Mesodermal cell (in vitro differentiated cells): ENCODE measurements around the gene ARHGAP45.
"Not testable (repeated sequence)": the region's sequence is repeated elsewhere in the genome, so short reads cannot be mapped to it uniquely, and the experiment has no call there.

ENCODE experiments used
- H3K27ac ChIP-seq: 2 replicates; pipeline ENCODE4 v1.7.0; 2013; ENCODE audit warnings: mild to moderate bottlenecking, low read depth, low read length, moderate library complexity; ENCODE audit not compliant: severe bottlenecking
- H3K36me3 ChIP-seq: 2 replicates; pipeline ENCODE4 v1.7.1; 2013; ENCODE audit warnings: mild to moderate bottlenecking, low read length, moderate library complexity; ENCODE audit not compliant: control insufficient read depth, insufficient read depth
- H3K4me1 ChIP-seq: one replicate; pipeline ENCODE4 v1.7.1; 2013; ENCODE audit warnings: mild to moderate bottlenecking, low read length; ENCODE audit not compliant: insufficient read depth, control insufficient read depth, poor library complexity, severe bottlenecking
- H3K4me3 ChIP-seq: 2 replicates; pipeline ENCODE4 v1.7.0; 2013; ENCODE audit warnings: low read length, control low read depth, mild to moderate bottlenecking; ENCODE audit not compliant: insufficient read depth, poor library complexity, severe bottlenecking; ENCODE audit errors: extremely low read depth
- H3K9me3 ChIP-seq: 2 replicates; pipeline ENCODE4 v1.7.1; 2013; ENCODE audit warnings: mild to moderate bottlenecking, low read length, moderate library complexity; ENCODE audit not compliant: control insufficient read depth
- WGBS, 2 experiments: methylation state at CpG; one replicate each; pipeline ENCODE4 v1.1.5; 2013; ENCODE audit warnings: missing lambda C conversion rate in 2 of 2; ENCODE audit not compliant: insufficient coverage in 2 of 2; 5-methylcytosine and 5-hydroxymethylcytosine counted together

The ARHGAP45 gene

GRCh38 chr19:1128106-1128505 lies 61.1 kb downstream of the ARHGAP45 start:
- Histone ChIP-seq H3K4me3 (no peak overlapping the region), H3K36me3 (peaks cover 66% of the 10 kb centered on the region), H3K9me3 (no peaks in the 10 kb centered on the region), H3K27ac (no peak overlapping the region), H3K4me1 (peaks cover 14% of the 10 kb centered on the region)
- WGBS, 2 experiments = 94 to 98% methylated on average over 12 to 14 of the region's 17 CpGs

- H3K36me3 ChIP-seq = peaks cover 63% of the 10 kb centered on the region
- 93 to 95% methylated on average over 5 to 6 of the region's 7 CpGs for WGBS, 2 experiments
Measured at GRCh38 chr19:1129084-1129483, 62.1 kb downstream of the ARHGAP45 start.

GRCh38 chr19:1129535-1129934 lies 62.6 kb downstream of the ARHGAP45 start:
- Histone ChIP-seq H3K9me3 (no peaks in the 10 kb centered on the region), H3K36me3 (peaks cover 63% of the 10 kb centered on the region), H3K27ac (no peak overlapping the region), H3K4me1 (peaks cover 13% of the 10 kb centered on the region), H3K4me3 (no peak overlapping the region)
- WGBS, 2 experiments = 95 to 97% methylated on average over 16 to 17 of the region's 18 CpGs

More at GRCh38 chr19:1129084-1129483, 62.1 kb downstream of the ARHGAP45 start:
- not testable (repeated sequence) for H3K27ac ChIP-seq, H3K4me3 ChIP-seq, H3K9me3 ChIP-seq
- H3K4me1 ChIP-seq = peaks cover 13% of the 10 kb centered on the region

- Histone ChIP-seq H3K4me1 (peaks cover 13% of the 10 kb centered on the region), H3K4me3 (peak overlapping the region; percentile 59), H3K27ac (peak overlapping the region; percentile 83), H3K9me3 (no peaks in the 10 kb centered on the region), H3K36me3 (peaks cover 50% of the 10 kb centered on the region)
- WGBS, 2 experiments = 90 to 91% methylated on average over 11 to 16 of the region's 22 CpGs
Measured at GRCh38 chr19:1130771-1131717, 64.1 kb downstream of the ARHGAP45 start.

- Histone ChIP-seq H3K36me3 (peaks cover 47% of the 10 kb centered on the region), H3K4me1 (peaks cover 13% of the 10 kb centered on the region), H3K4me3 (peak overlapping the region; percentile 59), H3K27ac (peak overlapping the region; percentile 83), H3K9me3 (no peaks in the 10 kb centered on the region)
- WGBS, 2 experiments = 9% methylated on average over 51 to 56 of the region's 64 CpGs
Measured at GRCh38 chr19:1131718-1132551, 65.0 kb downstream of the ARHGAP45 start.

- Histone ChIP-seq H3K4me1 (peaks cover 13% of the 10 kb centered on the region), H3K9me3 (no peaks in the 10 kb centered on the region), H3K4me3 (peak overlapping the region; percentile 59), H3K27ac (peak overlapping the region; percentile 83), H3K36me3 (peaks cover 38% of the 10 kb centered on the region)
- 77 to 80% methylated on average over 39 to 48 of the region's 48 CpGs for WGBS, 2 experiments
Measured at GRCh38 chr19:1132552-1133383, 65.8 kb downstream of the ARHGAP45 start.

- no peaks in the 10 kb centered on the region for H3K9me3 ChIP-seq
- no peak overlapping the region for H3K27ac ChIP-seq
Measured at GRCh38 chr19:1133471-1133929, 66.5 kb downstream of the ARHGAP45 start.

GRCh38 chr19:1134431-1134830 lies 67.5 kb downstream of the ARHGAP45 start:
- WGBS, 2 experiments = 95 to 97% methylated on average over 6 of the region's 11 CpGs
- peaks cover 25% of the 10 kb centered on the region for H3K36me3 ChIP-seq
- H3K4me3 ChIP-seq = no peak overlapping the region
- no peak overlapping the region for H3K27ac ChIP-seq
- H3K4me1 ChIP-seq = peaks cover 13% of the 10 kb centered on the region
- no peaks in the 10 kb centered on the region for H3K9me3 ChIP-seq

More at GRCh38 chr19:1133471-1133929, 66.5 kb downstream of the ARHGAP45 start:
- WGBS, 2 experiments = 95 to 98% methylated on average over 18 to 23 of the region's 25 CpGs
- H3K4me3 ChIP-seq = no peak overlapping the region
- H3K4me1 ChIP-seq = peaks cover 13% of the 10 kb centered on the region
- H3K36me3 ChIP-seq = peaks cover 31% of the 10 kb centered on the region

- Histone ChIP-seq H3K9me3 (no peaks in the 10 kb centered on the region), H3K4me3 (no peak overlapping the region)
- WGBS, 2 experiments = 96 to 97% methylated on average over 16 to 17 of the region's 17 CpGs
Measured at GRCh38 chr19:1135454-1135853, 68.5 kb downstream of the ARHGAP45 start.

GRCh38 chr19:1136201-1136600 lies 69.2 kb downstream of the ARHGAP45 start:
- H3K9me3 ChIP-seq = no peaks in the 10 kb centered on the region
- H3K36me3 ChIP-seq = peaks cover 22% of the 10 kb centered on the region
- no peak overlapping the region for H3K4me3 ChIP-seq
- peaks cover 13% of the 10 kb centered on the region for H3K4me1 ChIP-seq
- 84 to 86% methylated on average over 11 to 12 of the region's 12 CpGs for WGBS, 2 experiments
- no peak overlapping the region for H3K27ac ChIP-seq

More at GRCh38 chr19:1135454-1135853, 68.5 kb downstream of the ARHGAP45 start:
- Histone ChIP-seq H3K36me3 (peaks cover 22% of the 10 kb centered on the region), H3K27ac (no peak overlapping the region), H3K4me1 (peaks cover 13% of the 10 kb centered on the region)
